Measurements from ENCODE around the gene CDR2L. TPM values are rescaled to one million over a fixed set of nuclear protein-coding genes. Genes with fewer than 3 reads are reported as not detected.
"Not testable (repeated sequence)": the region's sequence is repeated elsewhere in the genome, so short reads cannot be mapped to it uniquely, and the experiment has no call there.

CDR2L gene
- total and polyA plus RNA-seq, 5 donors, result 11.0 to 17.5 (median 13.8) TPM

DNA sequence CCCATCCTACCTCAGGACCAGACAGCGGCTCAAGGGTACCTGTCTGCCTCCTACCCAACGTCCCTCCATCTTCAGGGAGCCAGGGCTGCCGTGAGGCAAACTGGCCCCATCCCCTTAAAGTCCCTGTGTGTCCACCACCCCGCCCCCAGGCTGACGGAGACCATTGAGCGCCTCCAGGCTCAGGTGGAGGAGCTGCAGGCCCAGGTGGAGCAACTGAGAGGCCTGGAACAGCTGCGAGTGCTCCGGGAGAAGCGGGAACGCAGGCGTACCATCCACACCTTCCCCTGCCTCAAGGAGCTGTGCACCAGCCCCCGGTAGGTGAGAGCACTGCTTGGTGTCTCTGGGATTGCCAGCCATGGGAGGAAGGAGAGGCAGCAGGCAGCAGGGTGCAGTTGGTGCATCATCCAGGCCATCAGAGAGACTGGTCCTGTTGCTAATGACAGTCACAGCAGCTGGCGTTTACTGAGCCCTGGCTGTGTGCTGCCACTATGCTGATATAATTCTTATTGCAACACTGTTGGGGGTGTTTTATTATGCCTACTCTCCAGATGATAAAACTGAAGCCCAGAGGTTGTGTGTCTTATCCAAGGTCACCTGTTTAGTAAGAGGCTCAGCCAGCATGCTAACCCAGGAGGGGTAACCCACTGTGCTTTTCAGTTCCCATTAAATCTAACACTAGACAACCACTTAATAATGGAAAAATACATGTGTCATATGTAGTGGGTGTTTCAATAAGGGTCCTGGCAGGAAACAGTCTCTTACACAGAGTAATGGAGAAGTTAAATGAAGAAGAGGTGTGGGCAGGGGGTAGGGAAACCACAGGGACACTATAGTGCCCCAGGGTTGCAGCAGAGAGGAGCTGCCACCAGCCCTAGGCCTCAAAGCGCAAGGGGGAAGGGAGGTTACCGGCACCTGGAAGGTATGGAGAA, 14.7 kb downstream of the CDR2L start:
- DNase-seq, result no peak
- WGBS, result 91% methylated on average over 15 of the region's 15 CpGs
- intact Hi-C loops (cut with DNase I), result no loop called here

DNA sequence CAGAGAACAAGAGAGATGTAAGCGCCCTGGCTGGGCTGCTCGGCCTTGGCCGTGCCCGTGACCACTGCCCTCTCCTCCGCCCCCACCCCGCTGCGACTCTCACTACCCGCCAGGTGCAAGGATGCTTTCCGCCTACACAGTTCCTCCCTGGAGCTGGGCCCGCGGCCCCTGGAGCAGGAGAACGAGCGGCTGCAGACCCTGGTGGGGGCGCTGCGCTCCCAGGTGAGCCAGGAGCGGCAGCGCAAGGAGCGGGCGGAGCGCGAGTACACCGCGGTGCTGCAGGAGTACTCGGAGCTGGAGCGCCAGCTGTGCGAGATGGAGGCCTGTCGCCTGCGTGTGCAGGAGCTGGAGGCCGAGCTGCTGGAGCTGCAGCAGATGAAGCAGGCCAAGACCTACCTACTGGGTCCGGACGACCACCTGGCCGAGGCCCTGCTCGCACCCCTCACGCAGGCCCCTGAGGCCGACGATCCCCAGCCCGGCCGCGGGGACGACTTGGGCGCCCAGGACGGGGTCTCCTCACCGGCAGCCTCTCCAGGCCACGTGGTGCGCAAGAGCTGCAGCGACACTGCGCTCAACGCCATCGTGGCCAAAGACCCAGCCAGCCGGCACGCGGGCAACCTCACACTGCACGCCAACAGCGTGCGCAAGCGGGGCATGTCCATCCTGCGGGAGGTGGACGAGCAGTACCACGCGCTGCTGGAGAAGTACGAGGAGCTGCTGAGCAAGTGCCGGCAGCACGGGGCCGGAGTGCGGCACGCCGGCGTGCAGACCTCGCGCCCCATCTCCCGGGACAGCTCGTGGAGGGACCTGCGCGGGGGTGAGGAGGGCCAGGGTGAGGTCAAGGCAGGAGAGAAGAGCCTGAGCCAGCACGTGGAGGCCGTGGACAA, 15.9 kb downstream of the CDR2L start:
- Histone ChIP-seq H3K27ac (ENCODE audit: low read length) (no peak overlapping the region), H3K9me3 (ENCODE audit: control insufficient read depth, low read length) (no peaks in the 10 kb centered on the region), H3K27me3 (ENCODE audit: control insufficient read depth, insufficient read depth) (no peaks in the 10 kb centered on the region), H3K4me1 (ENCODE audit: control insufficient read depth, insufficient read depth, low read length) (peaks cover 6% of the 10 kb centered on the region), H3K4me3 (ENCODE audit: low read length) (no peak overlapping the region)
- intact Hi-C loops (cut with DNase I), result no loop called here
- 86% methylated on average over 76 of the region's 76 CpGs for WGBS
- DNase-seq (peak in 1 of 3 donors; percentile 60), ATAC-seq (peak in 1 of 2 donors; percentile 3)

More for the DNA sequence above, 14.7 kb downstream of the CDR2L start:
- Histone ChIP-seq H3K27ac (ENCODE audit: low read length) (no peak overlapping the region), H3K4me1 (ENCODE audit: control insufficient read depth, insufficient read depth, low read length) (peaks cover 6% of the 10 kb centered on the region), H3K4me3 (ENCODE audit: low read length) (no peak overlapping the region), H3K27me3 (ENCODE audit: control insufficient read depth, insufficient read depth) (no peaks in the 10 kb centered on the region), H3K9me3 (ENCODE audit: control insufficient read depth, low read length) (no peaks in the 10 kb centered on the region)
- no peak for ATAC-seq

DNA sequence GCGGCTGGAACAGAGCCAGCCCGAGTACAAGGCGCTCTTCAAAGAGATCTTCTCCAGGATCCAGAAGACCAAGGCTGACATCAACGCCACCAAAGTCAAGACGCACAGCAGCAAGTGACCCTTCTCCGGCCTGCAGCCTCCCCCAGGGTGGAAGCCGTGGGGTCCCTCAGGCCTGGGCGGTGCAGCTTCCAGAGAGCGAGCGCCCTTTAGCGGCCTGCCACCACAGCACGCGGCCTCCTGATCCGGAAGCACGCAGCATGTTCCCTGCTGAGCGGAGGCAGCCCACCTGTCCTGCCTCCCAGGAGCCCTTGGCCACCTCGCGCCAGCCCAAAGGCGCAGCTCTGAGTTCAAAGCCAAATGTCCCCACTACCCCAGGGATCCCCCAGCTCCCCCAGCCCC, 16.5 kb downstream of the CDR2L start:
- WGBS, result 92% methylated on average over 19 of the region's 19 CpGs
- Histone ChIP-seq H3K27me3 (ENCODE audit: control insufficient read depth, insufficient read depth) (no peaks in the 10 kb centered on the region), H3K9me3 (ENCODE audit: control insufficient read depth, low read length) (no peaks in the 10 kb centered on the region), H3K4me3 (ENCODE audit: low read length) (no peak overlapping the region), H3K27ac (ENCODE audit: low read length) (no peak overlapping the region), H3K4me1 (ENCODE audit: control insufficient read depth, insufficient read depth, low read length) (peaks cover 4% of the 10 kb centered on the region)
- intact Hi-C loops (cut with DNase I), result no loop called here
- ATAC-seq (no peak), DNase-seq (no peak)

DNA sequence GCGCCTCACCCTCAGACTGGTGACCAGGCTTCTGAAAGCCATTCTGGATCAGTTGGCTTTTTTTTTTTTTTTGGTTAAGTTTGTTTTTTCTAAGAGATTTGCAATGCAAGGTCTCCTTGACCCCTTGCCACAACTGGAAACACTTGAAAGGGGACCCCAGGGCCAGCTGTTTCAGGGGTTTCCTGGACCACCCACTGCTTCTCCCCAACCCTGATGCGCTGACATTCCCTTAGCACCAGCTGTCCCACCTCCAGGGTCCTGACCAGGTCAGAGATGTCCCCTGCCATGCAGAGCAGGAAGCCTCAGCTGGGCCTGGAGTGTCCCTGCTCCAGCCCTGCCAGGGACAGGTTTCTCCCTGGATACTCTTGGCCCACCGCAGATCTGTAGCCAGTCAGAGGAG, 16.9 kb downstream of the CDR2L start:
- intact Hi-C loops (cut with DNase I), result no loop called here
- H3K27ac ChIP-seq (ENCODE audit: low read length), result no peak overlapping the region
- ATAC-seq, result no peak

DNA sequence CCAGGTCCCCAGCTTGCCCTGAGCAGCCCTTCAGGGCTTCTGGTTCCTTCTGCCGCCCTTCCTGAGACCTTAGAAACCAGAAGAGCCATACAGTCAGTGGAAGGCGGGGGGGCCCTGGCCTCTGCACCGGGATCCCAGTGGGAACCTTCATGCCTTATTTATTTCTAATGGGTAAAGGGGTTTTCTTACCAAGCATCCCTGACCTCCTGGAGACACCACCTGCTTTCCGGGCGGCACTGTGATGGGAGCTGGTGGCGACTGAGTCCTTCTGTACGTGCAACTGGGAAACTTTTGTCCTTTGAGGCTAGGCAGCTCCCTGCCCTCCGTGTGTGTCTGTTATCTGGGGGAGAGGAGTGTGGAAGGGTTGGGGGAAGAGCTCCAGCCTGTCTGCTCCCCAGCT, 17.9 kb downstream of the CDR2L start:
- no peaks in the 10 kb centered on the region for H3K9me3 ChIP-seq (ENCODE audit: control insufficient read depth, low read length)
- no peak for DNase-seq
- no peak overlapping the region for H3K27ac ChIP-seq (ENCODE audit: low read length)
- no peak overlapping the region for H3K4me3 ChIP-seq (ENCODE audit: low read length)
- H3K27me3 ChIP-seq (ENCODE audit: control insufficient read depth, insufficient read depth), result no peaks in the 10 kb centered on the region
- WGBS, result 89% methylated on average over 8 of the region's 8 CpGs
- no peak for ATAC-seq
- intact Hi-C loops (cut with DNase I), result no loop called here
- no peaks in the 10 kb centered on the region for H3K4me1 ChIP-seq (ENCODE audit: control insufficient read depth, insufficient read depth, low read length)

More for the DNA sequence above, 16.9 kb downstream of the CDR2L start:
- Histone ChIP-seq H3K9me3 (ENCODE audit: control insufficient read depth, low read length) (no peaks in the 10 kb centered on the region), H3K4me3 (ENCODE audit: low read length) (no peak overlapping the region), H3K4me1 (ENCODE audit: control insufficient read depth, insufficient read depth, low read length) (peaks cover under 1% of the 10 kb centered on the region), H3K27me3 (ENCODE audit: control insufficient read depth, insufficient read depth) (no peaks in the 10 kb centered on the region)
- DNase-seq, result no peak
- 96% methylated on average over 3 of the region's 3 CpGs for WGBS

DNA sequence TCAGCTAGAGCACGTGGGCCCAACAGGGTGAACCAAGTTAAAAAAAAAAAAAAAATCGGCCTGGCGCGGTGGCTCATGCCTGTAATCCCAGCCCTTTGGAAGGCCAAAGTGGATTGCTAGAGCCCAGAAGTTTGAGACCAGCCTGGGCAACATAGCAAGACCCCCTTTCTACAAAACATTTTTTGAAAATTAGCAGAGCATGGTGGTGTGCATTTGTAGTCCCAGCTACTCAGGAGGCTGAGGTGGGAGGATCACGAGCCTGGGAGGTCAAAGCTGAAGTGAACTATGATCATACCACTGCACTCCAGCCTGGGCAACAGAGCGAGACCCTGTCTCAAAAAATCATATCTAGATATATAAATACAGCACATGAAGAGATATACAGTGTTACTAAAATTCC, 18.7 kb downstream of the CDR2L start:
- H3K4me3 ChIP-seq (ENCODE audit: low read length); ATAC-seq; intact Hi-C loops (cut with DNase I); H3K9me3 ChIP-seq (ENCODE audit: control insufficient read depth, low read length); H3K4me1 ChIP-seq (ENCODE audit: control insufficient read depth, insufficient read depth, low read length); DNase-seq; H3K27me3 ChIP-seq (ENCODE audit: control insufficient read depth, insufficient read depth); H3K27ac ChIP-seq (ENCODE audit: low read length): not testable (repeated sequence)
- WGBS, result 91% methylated on average over 6 of the region's 6 CpGs

DNA sequence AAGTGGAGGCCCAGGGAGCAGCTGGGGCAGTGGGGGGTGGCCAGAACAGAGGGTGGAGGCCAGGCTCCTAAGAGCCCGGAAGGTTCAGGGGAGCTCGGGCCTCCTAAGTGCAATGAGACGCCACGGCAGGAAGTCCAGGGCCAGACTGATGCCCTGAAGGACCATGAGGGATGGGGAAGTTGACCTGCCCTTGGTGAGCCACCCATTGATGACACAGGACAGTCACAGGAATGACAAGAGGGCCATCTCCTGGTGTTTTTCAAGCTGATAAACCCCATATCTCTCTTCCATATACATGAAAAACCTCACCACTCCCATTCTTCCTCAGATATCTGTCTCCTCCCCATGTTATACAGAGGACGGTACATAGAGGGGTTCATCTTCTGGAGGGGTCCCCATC, 19.2 kb downstream of the CDR2L start:
- Histone ChIP-seq H3K9me3 (ENCODE audit: control insufficient read depth, low read length) (no peaks in the 10 kb centered on the region), H3K4me3 (ENCODE audit: low read length) (no peak overlapping the region), H3K4me1 (ENCODE audit: control insufficient read depth, insufficient read depth, low read length) (no peaks in the 10 kb centered on the region), H3K27ac (ENCODE audit: low read length) (no peak overlapping the region), H3K27me3 (ENCODE audit: control insufficient read depth, insufficient read depth) (no peaks in the 10 kb centered on the region)
- DNase-seq (no peak), ATAC-seq (no peak)
- intact Hi-C loops (cut with DNase I), result no loop called here
- WGBS, result 86% methylated on average over 5 of the region's 5 CpGs

DNA sequence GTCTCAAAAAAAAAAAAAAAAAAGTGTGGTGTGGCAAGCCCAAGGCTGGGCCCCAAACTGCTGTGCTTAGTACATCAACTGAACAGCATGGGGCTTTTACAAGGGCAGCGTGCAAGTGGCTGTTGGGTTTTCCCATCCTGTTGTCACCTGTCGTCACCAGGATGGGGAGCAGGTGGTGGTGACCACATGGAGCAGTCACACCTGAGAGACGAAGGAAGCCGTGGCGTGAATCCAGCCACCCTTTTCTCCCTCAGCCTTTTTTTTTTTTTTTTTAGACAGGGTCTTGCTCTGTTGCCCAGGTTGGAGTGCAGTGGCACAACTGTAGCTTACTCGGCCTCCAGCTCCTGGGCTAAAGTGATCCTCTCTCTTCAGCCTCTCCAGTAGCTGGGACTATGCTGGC, 20.9 kb downstream of the CDR2L start:
- Histone ChIP-seq H3K27ac (ENCODE audit: low read length) (no peak overlapping the region), H3K4me3 (ENCODE audit: low read length) (no peak overlapping the region), H3K4me1 (ENCODE audit: control insufficient read depth, insufficient read depth, low read length) (no peaks in the 10 kb centered on the region), H3K9me3 (ENCODE audit: control insufficient read depth, low read length) (no peaks in the 10 kb centered on the region), H3K27me3 (ENCODE audit: control insufficient read depth, insufficient read depth) (no peaks in the 10 kb centered on the region)
- intact Hi-C loops (cut with DNase I), result no loop called here
- DNase-seq (no peak), ATAC-seq (no peak)
- WGBS, result 92% methylated on average over 6 of the region's 6 CpGs

DNA sequence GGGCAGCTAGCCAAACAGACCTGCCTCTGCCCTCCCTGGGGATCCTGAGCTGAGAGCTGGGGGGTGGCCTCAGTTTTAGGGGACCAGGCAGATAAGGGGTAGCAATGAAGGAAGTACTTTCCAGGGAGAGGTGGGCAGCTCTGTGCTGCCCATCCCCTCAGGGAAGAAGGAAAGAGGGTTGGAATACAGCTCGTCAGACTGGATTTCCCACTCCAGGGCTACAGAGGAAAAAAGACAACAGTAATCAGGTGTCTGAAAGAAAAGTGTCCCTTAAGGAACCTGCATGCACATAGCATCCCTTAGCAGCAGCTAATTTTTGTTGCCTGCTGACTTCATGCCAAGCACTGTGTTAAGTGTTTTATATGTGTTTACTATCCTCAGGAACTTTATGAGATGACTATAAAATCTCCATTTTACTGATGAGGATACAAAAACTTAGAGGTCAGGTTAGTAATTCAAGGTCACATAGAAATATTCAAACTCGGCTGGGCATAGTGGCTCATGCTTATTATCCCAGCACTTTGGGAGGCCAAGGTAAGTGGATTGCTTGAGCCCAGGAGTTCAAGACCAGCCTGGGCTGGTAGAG, 21.8 kb downstream of the CDR2L start:
- H3K9me3 ChIP-seq (ENCODE audit: control insufficient read depth, low read length), result no peaks in the 10 kb centered on the region
- peaks cover 2% of the 10 kb centered on the region for H3K4me1 ChIP-seq (ENCODE audit: control insufficient read depth, insufficient read depth, low read length)
- intact Hi-C loops (cut with DNase I), result no loop called here
- no peaks in the 10 kb centered on the region for H3K27me3 ChIP-seq (ENCODE audit: control insufficient read depth, insufficient read depth)
- DNase-seq (no peak), ATAC-seq (no peak)
- H3K4me3 ChIP-seq (ENCODE audit: low read length), result no peak overlapping the region
- no peak overlapping the region for H3K27ac ChIP-seq (ENCODE audit: low read length)
- WGBS, result 81% methylated on average over 2 of the region's 2 CpGs

DNA sequence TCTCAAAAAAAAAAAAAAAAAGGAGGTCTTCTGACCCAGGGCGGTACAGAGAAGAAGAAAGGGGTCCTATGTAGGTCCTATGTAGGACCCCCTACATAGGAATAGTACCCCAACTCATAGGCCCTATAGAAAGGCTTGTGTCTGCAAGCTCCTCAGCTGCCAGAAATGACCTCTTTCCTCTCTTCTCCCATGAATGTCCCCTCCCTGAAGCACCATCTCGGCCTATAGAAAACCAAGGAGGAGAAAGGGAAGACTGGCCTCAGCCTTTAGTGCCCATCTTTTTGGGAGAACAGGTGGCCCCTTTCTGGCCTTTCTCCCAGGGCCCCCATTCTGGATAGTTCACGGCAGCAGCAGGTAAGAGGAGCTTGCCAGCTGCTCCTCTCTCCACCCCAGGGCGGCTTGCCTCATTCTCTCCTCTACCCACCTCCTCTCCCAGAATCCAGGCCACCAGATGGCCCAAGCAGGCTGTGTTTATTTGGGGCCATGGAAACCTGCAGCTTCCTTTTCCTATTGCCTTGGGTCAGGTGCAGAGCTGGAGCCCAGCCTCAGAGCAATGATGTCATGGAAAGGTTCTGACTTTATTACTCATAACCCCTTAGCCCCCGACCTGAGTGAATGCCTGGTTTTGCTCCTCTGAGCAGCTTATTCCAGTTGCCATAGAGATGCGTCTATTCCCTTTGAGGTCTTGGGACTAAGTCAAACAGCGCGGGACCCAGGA, 23.4 kb downstream of the CDR2L start:
- ATAC-seq (peak; percentile 12 to 40), DNase-seq (no peak)
- Histone ChIP-seq H3K9me3 (ENCODE audit: control insufficient read depth, low read length) (no peaks in the 10 kb centered on the region), H3K4me1 (ENCODE audit: control insufficient read depth, insufficient read depth, low read length) (peaks cover 2% of the 10 kb centered on the region), H3K27ac (ENCODE audit: low read length) (peak overlapping the region; percentile 23), H3K27me3 (ENCODE audit: control insufficient read depth, insufficient read depth) (no peaks in the 10 kb centered on the region), H3K4me3 (ENCODE audit: low read length) (no peak overlapping the region)
- intact Hi-C loops (cut with DNase I), result loop anchor here in 1 of 4 donors (5.0 kb wide), 1 partner anchor 49 kb away; no protein-coding TSS in a partner anchor
- 57% methylated on average over 8 of the region's 8 CpGs for WGBS

All from right cardiac atrium (tissue), 5 donors.